Putamen (tissue), 1 donor: Measurements from ENCODE around the gene PLIN3.
A peak's percentile ranks its signal among the peaks of the same experiment; 100 is the strongest.
"Not testable (repeated sequence)": the region's sequence is repeated elsewhere in the genome, so short reads cannot be mapped to it uniquely, and the experiment has no call there.

ENCODE experiments used
- DNase-seq: peaks from one replicate; pipeline ENCODE4 v3.0.0-alpha.2; 2016; ENCODE audit warnings: low spot score

PLIN3 gene

DNA sequence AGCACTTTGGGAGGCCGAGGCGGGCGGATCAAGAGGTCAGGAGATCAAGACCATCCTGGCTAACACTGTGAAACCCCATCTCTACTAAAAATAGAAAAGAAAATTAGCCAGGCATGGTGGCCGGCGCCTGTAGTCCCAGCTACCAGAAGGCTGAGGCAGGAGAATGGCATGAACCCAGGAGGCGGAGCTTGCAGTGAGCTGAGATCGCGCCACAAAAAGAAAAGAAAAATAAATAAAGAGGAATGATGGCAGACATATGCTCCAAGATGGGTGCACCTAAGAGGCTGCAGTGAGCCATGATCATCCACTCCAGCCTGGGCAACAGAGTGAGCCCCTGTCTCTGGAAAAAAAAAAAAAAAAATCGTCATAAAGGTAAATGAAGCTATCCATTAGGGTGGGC lies 21.5 kb downstream of the PLIN3 start:
- DNase-seq, result not testable (repeated sequence)

DNA sequence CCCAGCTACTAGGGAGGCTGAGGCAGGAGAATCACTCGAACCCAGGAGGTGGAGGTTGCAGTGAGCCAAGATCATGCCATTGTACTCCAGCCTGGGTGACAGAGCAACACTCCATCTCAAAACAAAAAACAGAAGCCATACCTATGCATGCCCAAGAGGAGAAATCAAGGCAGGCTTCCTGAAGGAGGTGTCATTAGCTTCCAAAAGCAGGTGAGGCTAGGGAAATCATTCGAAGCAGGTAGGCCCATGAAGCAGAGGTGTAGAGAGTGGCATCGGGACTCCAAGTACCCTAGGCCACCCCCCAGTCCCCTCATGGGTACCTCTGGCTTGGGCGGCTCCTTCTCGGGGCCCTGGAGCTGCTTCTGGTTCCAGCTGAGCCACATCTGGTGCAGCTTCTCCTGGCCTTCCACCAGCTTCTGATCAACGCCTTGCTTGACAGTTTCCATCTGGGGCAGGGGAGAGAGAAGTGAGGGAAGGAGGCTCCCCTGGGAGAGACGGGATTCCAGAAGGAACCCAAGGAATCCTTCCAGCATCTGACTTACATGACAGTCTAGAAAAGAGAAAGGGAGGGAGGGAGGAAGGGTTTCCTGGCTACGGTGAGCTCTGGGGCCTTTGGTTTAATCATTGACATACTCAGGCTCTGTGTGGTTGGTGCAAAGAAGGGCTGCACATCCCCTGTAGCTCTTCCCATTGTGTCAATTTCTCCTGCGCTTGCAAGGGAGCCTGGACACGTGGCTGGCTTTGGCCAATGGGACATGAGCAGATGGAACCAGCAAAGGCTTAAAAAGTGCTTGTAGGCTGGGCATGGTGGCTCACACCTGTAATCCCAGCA lies 22.9 kb downstream of the PLIN3 start:
- no peak for DNase-seq

DNA sequence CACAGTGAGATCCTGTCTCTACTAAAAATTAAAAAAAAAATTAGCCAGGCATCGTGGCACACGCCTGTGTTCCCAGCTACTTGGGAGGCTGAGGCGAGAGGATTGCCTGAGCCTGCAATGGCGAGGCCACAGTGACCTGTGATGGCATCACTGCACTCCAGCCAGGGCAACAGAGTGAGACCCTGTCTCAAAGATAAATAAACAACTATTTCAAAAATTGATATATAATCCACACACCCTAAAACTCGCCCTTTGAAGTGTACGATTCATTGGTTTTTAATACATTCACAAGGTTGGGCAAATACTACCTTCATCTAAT lies 23.9 kb downstream of the PLIN3 start:
- no peak for DNase-seq

DNA sequence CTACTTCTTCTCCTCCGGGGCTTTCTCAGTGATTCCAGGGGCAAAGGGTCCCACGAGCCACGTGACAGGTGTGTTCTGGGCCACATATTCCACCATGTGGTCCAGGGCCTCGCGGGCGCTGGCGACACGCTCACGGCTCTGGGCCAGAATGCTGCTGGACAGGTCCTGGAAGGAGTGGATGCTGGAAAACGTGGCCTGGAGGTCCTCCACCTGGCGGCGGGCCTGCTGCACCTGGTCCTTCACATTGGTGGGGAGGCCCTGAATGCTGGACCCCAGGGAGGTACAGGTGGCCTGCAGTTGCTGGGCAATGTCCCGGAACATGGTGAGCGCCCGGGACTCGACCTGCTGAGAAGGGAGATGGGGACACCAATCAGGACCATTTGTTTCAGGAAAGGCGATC lies 28.3 kb downstream of the PLIN3 start:
- no peak for DNase-seq

DNA sequence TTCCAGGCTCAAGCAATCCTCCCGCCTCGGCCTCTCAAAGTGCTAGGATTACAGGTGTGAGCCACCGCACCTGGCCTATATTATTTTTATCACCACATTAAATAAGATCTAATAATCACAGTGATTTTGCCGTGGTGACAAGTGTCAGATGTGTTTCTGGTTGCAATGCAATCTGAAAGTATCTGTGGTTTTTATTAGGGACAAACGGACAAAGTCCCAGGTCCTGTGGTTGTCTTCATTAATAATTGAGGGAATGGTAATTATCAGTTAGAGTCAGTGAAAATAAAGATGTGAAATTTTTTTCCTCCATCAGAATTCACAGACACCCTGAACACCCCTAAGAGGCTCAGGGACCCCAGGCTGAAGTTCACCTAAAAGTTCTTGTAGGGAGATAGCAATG lies 34.7 kb downstream of the PLIN3 start:
- no peak for DNase-seq

DNA sequence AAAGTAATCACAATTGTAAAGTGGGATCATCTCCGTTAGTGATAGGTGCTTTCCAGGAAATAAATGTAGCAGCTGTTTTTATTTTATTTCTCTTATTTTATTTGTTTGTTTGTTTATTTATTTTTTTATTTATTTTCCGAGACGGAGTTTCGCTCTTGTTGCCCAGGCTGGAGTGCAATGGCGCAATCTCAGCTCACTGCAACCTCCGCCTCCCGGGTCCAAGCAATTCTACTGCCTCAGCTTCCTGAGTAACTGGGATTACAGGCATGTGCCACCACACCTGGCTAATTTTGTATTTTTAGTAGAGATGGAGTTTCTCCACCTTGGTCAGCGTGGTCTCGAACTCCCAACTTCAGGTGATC lies 35.5 kb downstream of the PLIN3 start:
- not testable (repeated sequence) for DNase-seq

DNA sequence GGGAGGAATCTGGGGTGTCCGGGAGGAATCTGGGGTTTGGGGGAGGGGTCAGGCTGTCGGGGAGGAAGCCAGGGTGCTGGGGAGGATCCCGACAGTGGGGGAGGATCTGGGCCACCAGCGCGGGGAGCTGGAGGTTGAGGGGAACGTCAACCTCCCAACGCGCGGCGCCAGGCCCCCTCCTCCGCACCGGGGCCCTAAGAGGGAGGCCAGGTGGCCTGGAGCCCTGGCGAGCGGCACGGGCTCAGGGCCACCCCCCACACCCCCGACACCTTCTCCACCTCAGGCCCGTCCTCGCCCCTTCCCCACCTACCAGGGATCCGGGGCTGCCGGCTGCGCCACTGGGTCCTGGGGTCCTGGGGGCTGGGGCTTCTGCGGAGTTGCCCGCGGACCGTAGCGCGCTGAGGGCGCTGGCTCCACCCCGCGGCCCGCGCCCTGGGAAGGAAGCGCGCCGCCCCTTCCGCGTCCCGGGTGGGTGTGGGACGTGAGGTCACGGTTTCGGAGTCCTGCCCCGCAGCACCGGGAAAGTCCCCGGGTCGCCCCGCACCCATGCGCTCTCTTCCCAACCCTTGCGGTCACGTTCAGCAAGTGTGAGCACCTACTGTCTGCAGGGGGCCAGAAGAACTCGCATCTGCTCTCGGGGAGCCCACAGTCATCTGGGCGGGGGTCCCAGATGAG lies 36.0 kb downstream of the PLIN3 start, which contains the start of gene TICAM1:
Gene TICAM1 (minus strand): TSS at position 409 of the 675 bp plus-strand sequence. CDS start 13,335 bp downstream, outside the sequence.
- DNase-seq, result no peak

DNA sequence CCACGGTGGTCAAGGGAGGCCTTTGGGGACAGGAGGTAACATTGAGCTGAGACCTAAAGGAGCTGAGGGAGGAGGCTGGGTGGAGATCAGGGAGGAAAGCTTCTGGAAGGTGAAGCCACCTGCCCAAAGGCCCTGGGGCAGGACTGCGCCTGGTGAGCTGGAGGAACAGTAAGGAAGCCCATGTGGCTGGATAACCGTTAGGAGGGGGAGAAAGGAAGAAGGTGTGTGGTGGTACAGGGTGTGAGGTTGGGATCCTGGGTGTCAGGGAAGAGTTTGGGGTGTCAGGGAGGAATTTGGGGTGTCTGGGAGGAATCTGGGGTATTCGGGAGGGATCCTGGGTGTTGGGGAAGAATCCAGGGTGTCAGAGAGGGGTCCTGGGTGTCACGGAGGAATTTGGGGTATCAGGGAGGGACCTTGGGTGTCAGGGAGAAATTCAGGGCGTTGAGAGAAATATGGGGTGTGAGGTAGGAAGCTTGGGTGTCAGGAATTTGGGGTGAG lies 36.6 kb downstream of the PLIN3 start:
- no peak for DNase-seq

DNA sequence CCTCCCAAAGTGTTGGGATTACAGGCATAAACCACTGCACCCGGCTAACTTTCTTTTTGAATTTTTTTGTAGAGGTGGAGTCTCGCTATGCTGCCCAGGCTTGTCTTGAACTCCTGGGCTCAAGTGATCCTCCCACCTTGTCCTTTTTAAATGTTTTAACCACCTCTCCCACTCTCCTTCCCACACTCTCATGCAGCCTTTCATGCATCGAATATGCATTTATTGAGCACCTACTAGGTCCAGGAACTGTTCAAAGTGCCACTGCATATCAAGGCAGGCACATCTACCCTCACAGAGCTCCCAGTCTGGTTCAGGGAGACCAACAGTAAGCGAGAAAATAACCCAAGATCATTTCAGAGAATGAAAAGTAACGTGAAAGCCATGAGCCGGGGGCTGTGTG lies 37.1 kb downstream of the PLIN3 start:
- no peak for DNase-seq

DNA sequence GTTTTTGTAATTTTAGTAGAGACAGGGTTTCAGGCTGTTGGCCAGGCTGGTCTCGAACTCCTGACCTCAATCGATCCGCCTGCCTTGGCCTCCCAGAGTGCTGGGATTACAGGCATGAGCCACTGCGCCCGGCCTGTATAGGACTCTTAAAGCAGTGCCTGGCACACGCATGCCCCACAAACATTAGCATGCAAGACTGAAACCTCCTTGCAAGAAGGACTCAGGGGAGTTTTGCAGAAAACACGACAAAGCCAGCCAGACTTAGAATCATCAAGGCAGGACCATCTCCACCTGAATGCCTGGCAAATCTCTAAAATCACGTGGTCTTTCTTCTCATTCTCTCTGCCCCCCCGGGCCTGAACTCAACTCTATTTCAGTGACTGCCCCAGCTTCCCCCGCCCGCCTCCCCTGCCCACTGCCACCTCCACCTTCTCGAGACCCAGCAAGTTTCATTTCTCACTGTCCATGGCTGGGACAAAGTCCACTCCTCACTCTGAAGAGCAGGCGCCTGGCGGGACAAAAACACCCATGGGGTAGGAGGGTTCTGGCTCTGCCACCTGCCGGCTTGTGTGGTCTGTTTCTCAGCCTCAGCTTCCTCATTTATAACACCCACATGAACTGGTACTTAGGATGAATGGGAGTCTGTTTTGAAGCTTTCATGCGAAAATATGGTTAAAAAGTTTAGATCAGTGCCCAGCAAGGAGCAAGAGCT lies 38.3 kb downstream of the PLIN3 start:
- DNase-seq, result no peak

DNA sequence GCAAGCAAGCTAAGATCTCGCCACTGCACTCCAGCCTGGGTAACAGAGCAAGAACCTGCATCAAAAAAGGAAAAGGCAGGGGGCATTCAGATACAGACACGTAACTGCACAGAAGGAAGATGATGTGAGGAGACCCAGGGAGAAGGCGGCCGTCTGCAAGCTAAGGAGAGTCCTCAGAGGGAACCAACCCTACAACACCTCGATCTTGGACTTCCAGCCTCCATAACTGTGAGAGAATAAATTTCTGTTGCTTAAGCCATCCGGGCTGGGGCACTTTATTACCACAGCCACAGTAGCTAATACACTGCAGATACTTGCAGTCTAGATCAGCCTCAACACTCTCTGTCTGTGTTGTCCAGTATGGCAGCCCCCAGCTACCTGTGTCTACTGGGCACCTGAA lies 43.9 kb downstream of the PLIN3 start:
- DNase-seq, result no peak

DNA sequence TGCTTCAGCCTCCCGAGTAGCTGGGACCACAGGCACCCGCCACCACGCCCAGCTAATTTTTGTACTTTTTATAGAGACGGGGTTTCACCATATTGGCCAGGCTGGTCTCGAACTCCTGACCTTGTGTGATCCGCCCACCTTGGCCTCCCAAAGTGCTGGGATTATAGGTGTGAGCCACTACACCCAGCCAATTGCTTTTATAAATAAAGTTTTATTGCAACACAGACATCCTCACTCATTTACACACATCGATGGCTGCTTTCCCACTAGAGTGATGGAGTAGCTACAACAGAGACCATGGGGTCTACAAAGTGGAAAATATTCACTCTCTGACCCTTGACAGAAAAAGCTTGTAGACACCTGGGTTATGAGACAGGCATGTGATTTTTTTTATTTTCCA lies 45.1 kb downstream of the PLIN3 start:
- DNase-seq, result not testable (repeated sequence)

DNA sequence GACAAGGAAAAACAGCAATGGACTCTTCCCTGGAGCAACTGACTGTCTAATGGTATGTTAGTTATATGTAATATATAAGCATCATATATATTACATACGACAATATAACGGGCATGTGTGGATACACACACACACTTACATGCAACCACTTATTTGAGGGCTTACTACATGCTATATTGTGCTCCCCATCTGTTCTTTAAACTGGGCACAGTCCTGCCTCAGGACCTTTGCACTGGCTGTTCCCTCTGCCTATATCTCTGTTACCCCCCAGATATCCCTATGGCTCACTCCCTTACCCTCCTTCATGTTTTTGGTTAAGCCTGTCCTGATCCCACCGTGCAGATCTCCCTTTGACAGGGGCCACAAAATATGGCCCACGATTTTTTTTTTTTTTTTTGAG lies 46.2 kb downstream of the PLIN3 start:
- DNase-seq, result no peak

DNA sequence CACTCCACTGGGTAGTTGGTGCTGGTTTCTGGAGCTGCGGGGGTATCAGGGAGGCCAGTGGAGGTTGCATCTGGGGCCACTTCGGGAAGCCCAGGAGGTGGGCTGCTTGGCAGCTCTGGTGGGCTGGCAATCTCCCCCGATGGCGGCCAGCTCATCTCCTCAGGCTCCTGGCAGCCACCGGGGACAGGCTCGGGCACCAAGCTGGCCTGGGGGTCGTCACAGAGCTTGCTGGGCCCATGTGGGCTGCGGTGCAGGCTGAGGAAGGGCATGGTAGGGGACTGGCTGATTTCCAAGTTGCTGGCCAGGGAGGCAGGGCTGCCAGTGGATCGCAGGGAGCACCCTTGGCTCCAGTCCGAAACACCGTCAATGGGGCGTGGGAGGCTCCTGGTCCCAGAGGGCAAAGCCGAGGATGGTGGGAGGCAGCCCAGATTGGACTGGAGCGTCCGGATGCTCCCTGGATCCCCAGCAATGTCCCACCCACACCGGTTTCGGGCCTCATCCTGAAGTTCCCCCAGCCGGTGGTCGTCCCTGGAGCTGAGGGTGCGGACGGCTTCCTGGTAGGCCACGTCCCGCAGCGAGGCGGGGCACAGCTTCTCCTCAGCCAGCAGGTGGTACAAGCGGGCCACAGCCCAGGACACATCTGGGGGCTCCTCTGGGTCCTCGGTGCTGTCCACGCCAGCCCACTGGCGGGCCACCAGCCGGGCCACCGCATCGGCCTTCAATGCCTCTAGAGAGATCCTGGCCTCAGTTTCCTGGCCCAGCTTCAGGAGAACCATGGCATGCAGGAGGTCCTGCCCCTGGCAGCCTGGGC lies 49.8 kb downstream of the PLIN3 start:
- DNase-seq, result no peak

DNA sequence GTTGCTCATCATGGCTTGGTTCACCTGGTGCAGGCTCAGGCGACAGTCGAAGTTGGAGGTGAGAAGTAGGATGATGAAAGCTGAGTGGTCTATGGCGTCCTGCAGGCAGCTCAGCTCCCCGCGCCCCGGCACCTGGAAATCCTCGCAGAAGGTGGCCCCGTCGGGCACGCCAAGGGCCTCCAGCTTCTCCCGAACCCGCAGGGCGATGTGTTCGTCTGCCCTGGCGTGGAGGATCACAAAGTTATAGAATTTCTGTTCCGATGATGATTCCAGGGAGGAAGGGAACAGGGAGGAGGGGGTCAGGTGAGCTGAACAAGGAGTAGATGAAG lies 50.6 kb downstream of the PLIN3 start:
- no peak for DNase-seq

DNA sequence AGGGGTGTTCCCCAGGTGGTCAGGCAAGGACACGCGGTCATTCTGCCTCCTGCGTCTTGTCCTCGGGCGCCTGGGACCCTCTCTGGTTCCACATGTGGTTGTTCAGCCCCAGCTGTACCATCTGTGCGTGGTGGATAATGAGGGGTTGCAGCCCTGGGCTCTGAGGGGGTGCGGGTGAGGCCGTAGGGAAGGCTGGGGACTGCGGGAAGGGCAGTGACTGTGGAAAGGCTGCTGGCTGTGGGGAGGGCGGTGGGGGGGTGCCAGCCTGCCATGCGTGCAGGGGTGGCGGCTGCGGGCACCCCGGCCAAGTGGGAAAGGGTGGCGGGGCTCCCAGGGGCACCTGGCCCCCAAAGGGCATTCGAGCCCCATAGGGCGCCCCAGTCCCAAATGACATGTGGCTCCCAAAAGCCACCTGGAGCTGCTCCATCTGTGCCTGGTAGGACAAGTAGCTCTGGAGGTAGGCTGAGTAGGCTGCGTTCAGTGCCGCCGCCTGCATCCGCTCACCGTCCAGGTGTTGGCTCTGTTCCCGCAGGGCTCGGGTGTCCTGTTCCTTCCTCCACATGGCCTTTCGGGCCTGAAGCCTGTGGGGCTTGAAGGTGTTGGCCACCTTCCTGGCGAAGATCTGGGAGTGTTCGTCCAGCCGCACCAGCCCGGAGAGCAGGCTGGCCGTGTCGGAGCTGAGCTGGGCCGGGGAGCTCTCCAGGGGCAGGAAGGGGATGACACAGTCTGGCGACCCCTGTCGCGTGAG lies 51.1 kb downstream of the PLIN3 start:
- no peak for DNase-seq

DNA sequence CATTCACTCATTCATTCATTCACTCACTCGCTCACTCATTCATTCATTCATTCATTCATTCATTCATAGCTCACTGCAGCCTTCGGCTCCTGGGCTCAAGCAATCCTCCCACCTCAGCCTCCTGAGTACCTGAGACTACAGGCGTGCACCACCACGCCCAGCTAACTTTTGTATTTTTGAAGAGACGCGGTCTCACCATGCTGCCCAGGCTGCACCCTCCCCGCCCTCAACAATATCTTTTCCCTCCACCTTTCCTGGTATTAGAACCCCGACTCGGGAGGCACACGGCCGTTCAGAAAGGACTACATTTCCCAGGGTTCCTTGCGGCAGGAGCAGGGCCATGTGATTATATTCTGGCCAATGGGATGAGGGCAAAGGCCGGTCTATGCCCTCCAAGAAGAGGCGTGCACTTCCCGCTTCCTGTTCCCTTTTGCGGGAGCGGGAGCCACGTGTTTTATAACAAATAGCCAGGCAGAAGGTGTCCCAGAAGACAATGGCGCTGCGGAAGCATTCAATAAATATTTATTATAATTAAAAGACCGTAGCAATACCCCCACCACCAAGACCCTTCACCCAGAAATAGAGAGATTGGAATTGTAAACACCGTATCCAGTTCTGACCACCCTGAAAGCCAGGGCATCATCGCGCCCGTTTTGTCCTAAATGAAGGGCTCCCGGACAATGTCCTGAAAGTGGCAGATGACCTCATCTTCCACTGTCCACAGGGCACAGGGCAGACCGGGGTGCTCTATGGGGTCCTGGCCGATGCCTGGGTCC lies 51.9 kb downstream of the PLIN3 start:
- peak; percentile 94 for DNase-seq

DNA sequence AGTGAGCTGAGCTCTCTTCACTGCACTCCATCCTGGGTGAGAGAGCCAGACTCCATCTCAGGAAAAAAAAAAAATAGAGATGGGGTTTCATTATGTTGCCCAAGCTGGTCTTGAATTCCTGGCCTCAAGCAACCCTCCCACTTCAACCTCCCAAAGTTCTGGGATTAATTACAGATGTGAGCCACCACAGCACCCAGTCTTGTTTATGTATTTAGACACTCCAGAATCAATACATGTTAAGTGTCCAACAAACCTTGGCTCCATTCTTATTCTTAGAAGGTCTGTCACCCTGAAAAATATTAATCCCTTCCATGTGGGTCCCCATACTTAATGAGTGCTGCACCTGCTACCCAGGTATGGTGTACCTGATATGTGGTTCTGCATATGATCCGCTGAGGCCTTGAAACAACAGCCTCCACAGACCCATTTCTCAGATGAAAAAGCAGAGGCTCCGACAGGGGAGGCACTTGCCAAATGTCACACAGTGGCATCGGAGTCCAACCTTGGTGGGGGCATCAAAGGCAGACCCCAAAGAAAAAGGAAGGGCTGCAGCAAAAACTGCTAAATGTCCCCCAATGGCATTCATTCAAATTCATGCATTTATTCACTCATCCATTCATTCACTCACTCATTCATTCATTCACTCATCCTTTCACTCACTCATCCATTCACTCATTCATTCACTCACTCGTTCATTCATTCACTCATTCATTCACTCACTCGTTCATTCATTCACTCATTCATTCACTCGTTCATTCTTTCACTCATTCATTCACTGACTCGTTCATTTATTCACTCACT lies 52.6 kb downstream of the PLIN3 start:
- no peak for DNase-seq

DNA sequence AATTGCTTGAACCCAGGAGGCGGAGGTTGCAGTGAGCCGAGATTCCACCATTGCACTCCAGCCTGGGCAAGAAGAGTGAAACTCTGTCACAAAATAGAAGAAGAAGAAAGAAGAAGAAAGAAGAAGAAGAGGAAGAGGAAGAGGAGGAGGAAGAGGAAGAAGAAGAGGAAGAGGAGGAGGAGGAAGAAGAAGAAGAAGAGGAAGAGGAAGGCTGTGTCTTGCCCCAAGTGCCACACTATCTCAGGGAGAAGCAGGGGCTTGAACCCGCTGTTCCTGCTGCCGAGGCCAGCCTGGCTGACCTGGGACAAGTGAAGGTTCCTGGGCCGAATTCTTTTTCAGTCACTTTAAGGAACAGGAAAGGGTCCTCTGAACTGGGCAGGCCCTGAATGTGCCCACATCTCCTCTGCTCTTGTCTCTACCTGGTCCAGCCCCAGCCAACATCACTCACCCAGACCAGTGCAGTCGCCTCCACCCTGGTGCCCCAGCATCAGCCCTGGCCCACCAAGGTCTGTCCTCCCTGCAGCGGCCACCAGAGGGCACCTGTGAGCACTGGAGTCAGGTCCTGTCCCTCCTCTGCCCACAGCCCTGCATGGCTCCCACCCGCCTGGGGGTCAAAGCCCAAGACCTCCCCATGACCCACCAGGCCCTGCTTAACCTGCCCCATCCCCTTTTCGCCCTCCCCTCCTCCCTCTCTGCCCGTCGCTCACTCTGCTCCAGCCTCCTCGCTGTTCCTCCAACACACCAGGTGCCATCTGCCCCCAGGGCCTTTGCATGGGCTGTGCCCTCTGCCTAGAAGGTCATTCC lies 55.9 kb downstream of the PLIN3 start:
- no peak for DNase-seq
